A549 (cell line): ENCODE results near the gene NFKB2. TPM values are rescaled to one million over a fixed set of nuclear protein-coding genes. Genes with fewer than 3 reads are reported as not detected.

Source experiments
- ATAC-seq, 2 experiments: fragments of 200-7000 bp in 1 of 2; fragments of >200 bp in 1 of 2; cut with Nextera tagmentation in 1 of 2; cut with Tn5 transposase in 1 of 2; 3 replicates each; pipeline versions ENCODE4 v1.8.0 to v1.9.1; 2018 to 2020; ENCODE audit warnings: mild to moderate bottlenecking in 1 of 2, moderate library complexity in 1 of 2
- CTCF ChIA-PET: fragments of 300-600 bp; sonication (Branson Sonifier 250); formaldehyde crosslinking; extraction: SDS; loops from one replicate; lab custom pipeline; 2021; ENCODE audit warnings: antibody characterized with exemption, inconsistent platforms; lab: Yijun Ruan, JAX
- POLR2A ChIA-PET: fragments of 350-600 bp; formaldehyde crosslinking; extraction: SDS; loops from one replicate; lab custom pipeline; 2021; ENCODE audit warnings: antibody characterized with exemption, inconsistent platforms; lab: Yijun Ruan, JAX
- DNase-seq, 2 experiments: peaks; one replicate each; pipeline versions ENCODE4 v3.0.0 to v3.0.0-alpha.2; 2011 to 2016; ENCODE audit warnings: low read depth in 1 of 2, low spot score in 1 of 2
- FAIRE-seq: peaks from 2 replicates; lab custom pipeline; 2011; peaks lifted over from hg19 to GRCh38; lab: Jason Lieb, UNC
- H3K27ac ChIP-seq, 2 experiments: fragments of >200 bp; sonication (Bioruptor Twin); formaldehyde crosslinking; 3 replicates each; pipeline ENCODE4 v1.5.1; 2016 to 2017
- H3K4me1 ChIP-seq: fragments of >200 bp; sonication (Bioruptor Twin); formaldehyde crosslinking; 3 replicates; pipeline ENCODE4 v1.6.1; 2016
- H3K4me2 ChIP-seq: fragments of >200 bp; sonication (Bioruptor Twin); formaldehyde crosslinking; 3 replicates; pipeline ENCODE4 v1.6.1; 2016
- H3K4me3 ChIP-seq: fragments of >200 bp; sonication (Bioruptor Twin); formaldehyde crosslinking; 3 replicates; pipeline ENCODE4 v1.5.1; 2016
- H3K9me3 ChIP-seq: fragments of >200 bp; sonication (Bioruptor Twin); formaldehyde crosslinking; 3 replicates; pipeline ENCODE4 v1.6.1; 2016
- BCL3 ChIP-seq: fragments of >200 bp; sonication (Bioruptor Twin); formaldehyde crosslinking; IDR thresholded peaks from 3 replicates; pipeline ENCODE4 v1.6.1; 2016
- E2F6 ChIP-seq: IDR thresholded peaks from 2 replicates; pipeline ENCODE4 v1.6.1; 2012; ENCODE audit warnings: low read depth, borderline replicate concordance
- EHF ChIP-seq: fragments of 250-450 bp; sonication (Bioruptor Pico); IDR thresholded peaks from 2 replicates; pipeline ENCODE4 v1.5.0; 2020; ENCODE audit warnings: mild to moderate bottlenecking
- EHMT2 ChIP-seq: fragments of 200-600 bp; sonication (generic); IDR thresholded peaks from 2 replicates; pipeline ENCODE4 v1.6.1; 2016; ENCODE audit warnings: antibody characterized with exemption, low read depth, mild to moderate bottlenecking, moderate library complexity
- FOSL2 ChIP-seq, 2 experiments: fragments of 450-650 bp in 1 of 2; fragments of >200 bp in 1 of 2; sonication (Bioruptor Twin) in 1 of 2; formaldehyde crosslinking; IDR thresholded peaks; 2 replicates each; pipeline versions ENCODE4 v1.5.0 to v1.6.1; 2016 to 2020; ENCODE audit warnings: mild to moderate bottlenecking in 1 of 2, moderate library complexity in 1 of 2
- JUN ChIP-seq, 2 experiments: fragments of >200 bp; sonication (Bioruptor Twin); formaldehyde crosslinking; IDR thresholded peaks; 2 replicates in 1 of 2; 3 replicates in 1 of 2; pipeline ENCODE4 v1.6.1; 2016 to 2017
- KDM1A ChIP-seq: fragments of 200-600 bp; sonication (generic); IDR thresholded peaks from 2 replicates; pipeline ENCODE4 v1.6.1; 2016; ENCODE audit warnings: low read depth, mild to moderate bottlenecking
- KDM5A ChIP-seq: fragments of 200-600 bp; sonication (generic); IDR thresholded peaks from 2 replicates; pipeline ENCODE4 v1.6.1; 2016; ENCODE audit warnings: antibody characterized with exemption, mild to moderate bottlenecking
- MAX ChIP-seq: IDR thresholded peaks from 2 replicates; pipeline ENCODE4 v1.6.1; 2012
- MYC ChIP-seq: IDR thresholded peaks from 2 replicates; pipeline ENCODE4 v1.6.1; 2012; ENCODE audit warnings: mild to moderate bottlenecking, inconsistent platforms, low read length, improper control_type of control experiment, borderline replicate concordance
- NPAS2 ChIP-seq: fragments of 250-450 bp; sonication (Bioruptor Pico); IDR thresholded peaks from 2 replicates; pipeline ENCODE4 v1.8.0; 2022; ENCODE audit warnings: mild to moderate bottlenecking, moderate library complexity, borderline replicate concordance
- PBX3 ChIP-seq: IDR thresholded peaks from 2 replicates; pipeline ENCODE4 v1.6.1; 2012
- PHF8 ChIP-seq: fragments of 200-600 bp; sonication (generic); IDR thresholded peaks from 2 replicates; pipeline ENCODE4 v1.6.1; 2016; ENCODE audit warnings: low read depth, mild to moderate bottlenecking, antibody characterized with exemption, moderate library complexity, borderline replicate concordance
- POLR2A ChIP-seq: IDR thresholded peaks from 2 replicates; pipeline ENCODE4 v1.6.1; 2012; ENCODE audit warnings: mild to moderate bottlenecking, low read length
- RARB ChIP-seq: fragments of 250-450 bp; sonication (Bioruptor Pico); IDR thresholded peaks from 2 replicates; pipeline ENCODE4 v1.8.0; 2021; ENCODE audit warnings: mild to moderate bottlenecking, moderate library complexity
- TP53 ChIP-seq: fragments of 250-450 bp; sonication (Bioruptor Pico); IDR thresholded peaks from 2 replicates; pipeline ENCODE4 v1.5.0; 2021; ENCODE audit warnings: mild to moderate bottlenecking, moderate library complexity
- WGBS: methylation state at CpG from one replicate; pipeline ENCODE4 v1.1.6; 2017; ENCODE audit errors: missing lambda C conversion rate; 5-methylcytosine and 5-hydroxymethylcytosine counted together
- polyA plus RNA-seq, 4 experiments: library from polyadenylated mRNA; depleted of rRNA in 3 of 4; stranded (reverse); fragments of >200 nt; fragmentation: RNase III in 1 of 4; extraction: RNeasy Plus Mini Kit Qiagen cat#74134 plus additional on column Dnase treatment in 1 of 4; gene quantifications; 2 replicates in 3 of 4; 3 replicates in 1 of 4; pipeline ENCODE4 v1.2.3, GENCODE V29; 2011 to 2017

Gene NFKB2
- polyA plus RNA-seq, 2 of the 4 experiments (the other 2 are of a cell fraction) = 27.6 to 35.7 TPM

- ATAC-seq = peak; percentile 20 to 48; a peak in 5 of 6 replicates
- H3K27ac ChIP-seq = peak overlapping the region; percentile 89 to 95
- CTCF ChIA-PET = interaction anchor here (1.0 to 2.5 kb wide), 9 partner anchors 12 to 220 kb away, joined by 3 to 11 read pairs (median 6); partner anchors contain the start of gene CUEDC2
- H3K4me1 ChIP-seq = peaks cover 41% of the 10 kb centered on the region
- POLR2A ChIA-PET = interaction anchor here (0.6 to 2.1 kb wide), 9 partner anchors 9 to 281 kb away, joined by 3 to 9 read pairs (median 5); partner anchors contain the start of genes CUEDC2 and FBXL15
- no peaks in the 10 kb centered on the region for H3K9me3 ChIP-seq
- FAIRE-seq = no peak
- peak overlapping the region; percentile 97 for H3K4me3 ChIP-seq
- no peak for DNase-seq
- 1% methylated on average over 11 of the region's 11 CpGs for WGBS
- no peak for TF ChIP-seq POLR2A
- no peak for TF ChIP-seq NPAS2 (CRISPR knock-in tag)
- TF ChIP-seq KDM1A = no peak
- TF ChIP-seq PHF8 = peak; percentile 34
- TF ChIP-seq EHMT2 = no peak
- peak overlapping the region; percentile 87 for H3K4me2 ChIP-seq
Measured at GRCh38 chr10:102450124-102450373, 54.5 kb downstream of the NFKB2 start.

GRCh38 chr10:102450374-102451104, 55.0 kb downstream of the NFKB2 start:
- TF ChIP-seq BCL3 (peak; percentile 60; the same call in 2 of the 3 replicates), PBX3 (0 out of 2 replicates have a peak, but pooled peaks have one; percentile 4), E2F6 (0 out of 2 replicates have a peak, but pooled peaks have one; percentile 65), KDM5A (no peak), FOSL2 (IDR thresholded peaks at IDR 0.05) (no peak), FOSL2 (CRISPR knock-in tag; IDR thresholded peaks at IDR 0.05) (no peak), EHF (CRISPR knock-in tag) (peak; percentile 65; the same call in 1 of the 2 replicates), NPAS2 (CRISPR knock-in tag) (peak; percentile 83), TP53 (peak; percentile 81; the same call in 1 of the 2 replicates), MYC (peak; percentile 78; the same call in 1 of the 2 replicates), RARB (CRISPR knock-in tag) (no peak), JUN (IDR thresholded peaks at IDR 0.05) (peak in 1 of 2 experiments; percentile 90; a peak in 3 of 5 replicates), MAX (peak; percentile 85), POLR2A (peak; percentile 75)
- H3K4me1 ChIP-seq = peaks cover 46% of the 10 kb centered on the region
- peak overlapping the region; percentile 97 for H3K4me3 ChIP-seq
- ATAC-seq (peak; percentile 78 to 79), FAIRE-seq (no peak), DNase-seq (peak; percentile 74 to 79)
- ChIA-PET POLR2A (interaction anchor here (0.7 to 2.1 kb wide), 10 partner anchors 10 to 281 kb away, joined by 3 to 9 read pairs (median 4); partner anchors contain the start of genes CUEDC2 and FBXL15), CTCF (interaction anchor here (1.0 to 3.7 kb wide), 16 partner anchors 10 to 281 kb away, joined by 3 to 20 read pairs (median 6); partner anchors contain the start of gene CUEDC2)
- H3K27ac ChIP-seq = peak overlapping the region; percentile 89 to 95
- WGBS = 2% methylated on average over 25 of the region's 104 CpGs
- no peaks in the 10 kb centered on the region for H3K9me3 ChIP-seq
- H3K4me2 ChIP-seq = peak overlapping the region; percentile 87
